Transverse colon (tissue), 4 donors: ENCODE measurements around the gene CDK2. TPM values are rescaled to one million over a fixed set of nuclear protein-coding genes. Genes with fewer than 3 reads are reported as not detected.

Experiments used
- DNase-seq: peaks from one replicate; pipeline ENCODE4 v3.0.0-alpha.2; 2019
- H3K27ac ChIP-seq, 4 donors: fragments of 200-600 bp; sonication (generic); 2 replicates each; pipeline ENCODE4 v1.5.1; 2016 to 2018; ENCODE audit warnings: inconsistent platforms in 4 of 4
- H3K27me3 ChIP-seq: fragments of 200-600 bp; sonication (generic); 2 replicates; pipeline ENCODE4 v1.5.1; 2017; ENCODE audit warnings: inconsistent platforms
- H3K36me3 ChIP-seq, 4 donors: fragments of 200-600 bp; sonication (generic); 2 replicates each; pipeline ENCODE4 v1.5.1; 2017 to 2019; ENCODE audit warnings: inconsistent platforms in 4 of 4
- H3K4me1 ChIP-seq, 4 donors: fragments of 200-600 bp; sonication (generic); 2 replicates each; pipeline ENCODE4 v1.5.1; 2017 to 2020; ENCODE audit warnings: inconsistent platforms in 4 of 4
- H3K4me3 ChIP-seq, 4 donors: fragments of 200-600 bp; sonication (generic); 1 replicate in 1 of 4; 2 replicates in 3 of 4; pipeline versions ENCODE4 v1.5.1 to v1.6.1; 2017 to 2019; ENCODE audit warnings: inconsistent platforms in 4 of 4
- H3K9me3 ChIP-seq, 2 donors: fragments of 200-600 bp; sonication (generic); 2 replicates each; pipeline ENCODE4 v1.5.1; 2017 to 2019; ENCODE audit warnings: inconsistent platforms in 2 of 2
- CTCF ChIP-seq, 5 experiments: fragments of 200-600 bp in 3 of 5; fragments of 450-650 bp in 2 of 5; sonication (generic) in 3 of 5; IDR thresholded peaks; 1 replicate in 2 of 5; 2 replicates in 3 of 5; pipeline ENCODE4 v1.5.1; 2016 to 2017; ENCODE audit warnings: antibody characterized with exemption in 5 of 5, inconsistent platforms in 3 of 5, mild to moderate bottlenecking in 2 of 5, moderate library complexity in 1 of 5
- EP300 ChIP-seq: sonication (generic); formaldehyde crosslinking; IDR thresholded peaks from one replicate; pipeline ENCODE4 v1.6.1; 2017; ENCODE audit warnings: antibody characterized with exemption, low read depth
- POLR2A ChIP-seq: fragments of 450-650 bp; IDR thresholded peaks from one replicate; pipeline ENCODE4 v1.6.1; 2016; ENCODE audit warnings: antibody characterized with exemption, mild to moderate bottlenecking, moderate library complexity
- POLR2AphosphoS5 ChIP-seq, 3 donors: sonication (generic); formaldehyde crosslinking; IDR thresholded peaks; one replicate each; pipeline ENCODE4 v1.6.1; 2016; ENCODE audit warnings: antibody characterized with exemption in 3 of 3
- WGBS, 2 donors: methylation state at CpG; one replicate each; pipeline ENCODE4 v1.1.5; 2018; ENCODE audit warnings: low coverage in 1 of 2; 5-methylcytosine and 5-hydroxymethylcytosine counted together
- in situ Hi-C, 4 donors: fragments of 200-750 bp; cut with MboI; loops; one replicate each; pipeline versions ENCODE4 v1.15.0 to v1.15.1; 2017; ENCODE audit warnings: low sequenced_read_pairs in 3 of 4, low pct_ligation_motif_present in 1 of 4, low pct_unique_long_range_greater_than_20kb in 1 of 4
- intact Hi-C: fragments of 100-400 bp; cut with DNase I; formaldehyde crosslinking; loops from one replicate; pipeline ENCODE4 v1.15.1; 2023; ENCODE audit warnings: low total_unique reads
- total RNA-seq, 4 donors: library from RNA; depleted of rRNA; stranded (reverse); fragments of >200 nt; gene quantifications; one replicate each; pipeline ENCODE4 v1.1.0, GENCODE V29; 2016

The CDK2 gene
- total RNA-seq, 4 donors from 2014 or later: 6.7 to 22.3 (median 11.1) TPM

DNA sequence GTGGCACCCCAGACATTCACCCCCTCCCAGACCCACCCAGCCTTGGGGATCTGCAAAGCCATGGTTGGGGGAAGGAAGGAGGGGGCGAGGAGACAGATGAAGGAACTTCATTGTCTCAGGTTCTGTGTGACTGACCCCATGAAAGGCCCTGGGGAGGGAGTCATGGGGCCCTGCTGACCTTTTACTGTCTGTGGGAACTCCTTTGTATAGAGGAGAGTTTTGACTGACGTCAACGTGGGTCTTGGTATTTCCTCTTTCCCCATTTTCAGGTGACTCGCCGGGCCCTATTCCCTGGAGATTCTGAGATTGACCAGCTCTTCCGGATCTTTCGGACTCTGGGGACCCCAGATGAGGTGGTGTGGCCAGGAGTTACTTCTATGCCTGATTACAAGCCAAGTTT lies 4.1 kb downstream of the CDK2 start:
- intact Hi-C loops (no loop called here), in situ Hi-C loops (no loop called here)
- Histone ChIP-seq H3K4me3 (no peak overlapping the region), H3K27ac (no peak overlapping the region), H3K36me3 (no peaks in the 10 kb centered on the region), H3K4me1 (peaks cover 9 to 40% (median 24%) of the 10 kb centered on the region in 4 donors), H3K9me3 (no peaks in the 10 kb centered on the region), H3K27me3 (no peaks in the 10 kb centered on the region)
- no peak for DNase-seq
- TF ChIP-seq POLR2AphosphoS5 (IDR thresholded peaks at IDR 0.05) (no peak), POLR2A (no peak), EP300 (no peak), CTCF (IDR thresholded peaks at IDR 0.05) (no peak)
- 90% methylated on average over 7 of the region's 7 CpGs; no CpG with 5 or more reads in 1 of the 2 donors for WGBS, 2 donors

- WGBS, 2 donors: 50 to 54% methylated on average over 1 to 3 of the region's 3 CpGs
- TF ChIP-seq CTCF (IDR thresholded peaks at IDR 0.05) (no peak), POLR2A (no peak), EP300 (no peak), POLR2AphosphoS5 (IDR thresholded peaks at IDR 0.05) (no peak)
- peak overlapping the region; percentile 93 to 98 (median 94) for H3K27ac ChIP-seq
- no peaks in the 10 kb centered on the region for H3K27me3 ChIP-seq
- in situ Hi-C loops (no loop called here), intact Hi-C loops (no loop called here)
- H3K9me3 ChIP-seq: no peaks in the 10 kb centered on the region
- no peak overlapping the region for H3K4me3 ChIP-seq
- DNase-seq: no peak
- peaks cover 4 to 47% (median 28%) of the 10 kb centered on the region in 4 donors for H3K4me1 ChIP-seq
- no peaks in the 10 kb centered on the region for H3K36me3 ChIP-seq
Measured at GRCh38 chr12:55972042-55972441, 5.4 kb downstream of the CDK2 start.

GRCh38 chr12:55972456-55972855 lies 5.8 kb downstream of the CDK2 start:
- Histone ChIP-seq H3K4me3 (peak overlapping the region in 3 of 4 donors; percentile 46 to 72 (median 57)), H3K27ac (peak overlapping the region; percentile 93 to 98 (median 94)), H3K9me3 (no peaks in the 10 kb centered on the region), H3K27me3 (no peaks in the 10 kb centered on the region), H3K4me1 (peaks cover 8 to 48% (median 28%) of the 10 kb centered on the region in 4 donors), H3K36me3 (no peaks in the 10 kb centered on the region)
- in situ Hi-C loops (no loop called here), intact Hi-C loops (no loop called here)
- DNase-seq: no peak
- TF ChIP-seq CTCF (IDR thresholded peaks at IDR 0.05) (no peak), POLR2A (no peak), POLR2AphosphoS5 (IDR thresholded peaks at IDR 0.05) (no peak), EP300 (no peak)
- 7 to 22% methylated on average over 1 of the region's 1 CpG for WGBS, 2 donors

DNA sequence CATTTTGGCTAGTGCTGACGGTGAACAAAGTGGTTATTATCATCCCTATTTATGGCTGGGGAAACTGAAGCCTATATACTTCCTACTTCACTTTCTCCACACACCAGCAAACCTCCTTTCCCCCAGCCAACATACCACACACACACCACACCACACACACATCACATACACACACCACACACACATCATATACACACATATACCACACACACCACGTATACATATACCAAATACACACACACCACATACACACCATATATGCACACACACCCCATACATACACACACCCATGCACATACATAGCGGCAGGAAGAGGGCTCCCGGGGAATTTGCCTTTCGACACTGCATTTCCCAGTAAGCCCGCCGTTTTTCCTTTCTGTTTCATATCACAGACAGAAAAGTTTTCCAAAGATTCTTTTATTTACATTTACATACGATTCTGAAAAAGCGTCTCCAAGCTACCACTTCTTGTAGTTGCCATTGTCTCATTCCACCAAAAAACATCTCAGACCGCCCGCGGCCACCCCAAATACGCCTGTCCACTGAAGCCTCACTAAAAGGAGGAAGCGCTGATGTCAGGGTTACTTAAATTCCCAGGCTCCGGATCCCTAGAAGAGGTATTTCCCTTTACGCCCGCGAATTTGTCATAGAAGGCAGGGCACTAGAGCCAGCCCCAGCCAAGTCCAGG lies 6.4 kb downstream of the CDK2 start:
- TF ChIP-seq POLR2A: peak; percentile 68
- TF ChIP-seq CTCF (IDR thresholded peaks at IDR 0.05): no peak
- no peak for TF ChIP-seq EP300
- peak; percentile 88 to 90 (median 90) for TF ChIP-seq POLR2AphosphoS5 (IDR thresholded peaks at IDR 0.05)
- Histone ChIP-seq H3K27ac (peak overlapping the region; percentile 93 to 98 (median 94)), H3K36me3 (no peaks in the 10 kb centered on the region), H3K4me1 (peaks cover 8 to 48% (median 29%) of the 10 kb centered on the region in 4 donors), H3K9me3 (no peaks in the 10 kb centered on the region), H3K27me3 (no peaks in the 10 kb centered on the region), H3K4me3 (peak overlapping the region; percentile 11 to 72 (median 52))
- DNase-seq: peak; percentile 18
- in situ Hi-C loops: no loop called here
- WGBS, 2 donors: 0 to 2% methylated on average over 6 to 18 of the region's 18 CpGs
- intact Hi-C loops: no loop called here
